Neural progenitor cell (in vitro differentiated cells): ENCODE measurements around the gene VGLL2. TPM values are rescaled to one million over a fixed set of nuclear protein-coding genes. Genes with fewer than 3 reads are reported as not detected.

Experiments
- DNase-seq: peaks from one replicate; pipeline ENCODE4 v3.0.0-alpha.2; 2016; ENCODE audit warnings: low spot score
- H2AFZ ChIP-seq: fragments of 200-600 bp; sonication (generic); replicated peaks from 2 replicates; pipeline ENCODE4 v1.6.1; 2016; ENCODE audit warnings: antibody characterized with exemption
- H3F3A ChIP-seq: fragments of 200-600 bp; sonication (generic); 2 replicates; pipeline ENCODE4 v1.6.1; 2016; ENCODE audit warnings: antibody characterized with exemption, low read depth
- H3K27ac ChIP-seq: fragments of 200-600 bp; sonication (generic); 2 replicates; pipeline ENCODE4 v1.5.1; 2016; ENCODE audit warnings: mild to moderate bottlenecking
- H3K27me3 ChIP-seq: fragments of 200-600 bp; sonication (generic); 2 replicates; pipeline ENCODE4 v1.6.1; 2016; ENCODE audit warnings: mild to moderate bottlenecking, moderate library complexity
- H3K36me3 ChIP-seq: fragments of 200-600 bp; sonication (generic); 2 replicates; pipeline ENCODE4 v1.5.1; 2016
- H3K4me1 ChIP-seq: fragments of 200-600 bp; sonication (generic); 2 replicates; pipeline ENCODE4 v1.6.1; 2016; ENCODE audit warnings: mixed run types
- H3K4me2 ChIP-seq: fragments of 200-600 bp; sonication (generic); 2 replicates; pipeline ENCODE4 v1.6.1; 2016
- H3K4me3 ChIP-seq: fragments of 200-600 bp; sonication (generic); 2 replicates; pipeline ENCODE4 v1.5.1; 2016
- H3K79me2 ChIP-seq: fragments of 200-600 bp; sonication (generic); 2 replicates; pipeline ENCODE4 v1.6.1; 2016; ENCODE audit warnings: low read depth
- H3K9ac ChIP-seq: fragments of 200-600 bp; sonication (generic); 2 replicates; pipeline ENCODE4 v1.6.1; 2016
- H3K9me3 ChIP-seq: fragments of 200-600 bp; sonication (generic); 2 replicates; pipeline ENCODE4 v1.5.1; 2016; ENCODE audit warnings: low read depth
- H4K20me1 ChIP-seq: fragments of 200-600 bp; sonication (generic); 2 replicates; pipeline ENCODE4 v1.6.1; 2016; ENCODE audit warnings: low read depth
- H3K27ac Mint-ChIP-seq: 3 replicates; pipeline ENCODE4 v1.8.0; 2021; ENCODE audit warnings: mixed read lengths
- H3K27me3 Mint-ChIP-seq: 2 replicates; pipeline ENCODE4 v1.8.0; 2022; ENCODE audit warnings: low read depth, mild to moderate bottlenecking, inconsistent platforms, moderate library complexity, mixed read lengths; ENCODE audit not compliant: insufficient read depth
- H3K36me3 Mint-ChIP-seq: 3 replicates; pipeline ENCODE4 v1.8.0; 2021; ENCODE audit warnings: mixed read lengths
- H3K4me1 Mint-ChIP-seq: 3 replicates; pipeline ENCODE4 v1.8.0; 2021; ENCODE audit warnings: mixed read lengths
- H3K4me3 Mint-ChIP-seq: 3 replicates; pipeline ENCODE4 v1.8.0; 2021; ENCODE audit warnings: mild to moderate bottlenecking, moderate library complexity, mixed read lengths
- H3K9me3 Mint-ChIP-seq: 3 replicates; pipeline ENCODE4 v1.8.0; 2020; ENCODE audit warnings: mixed read lengths
- EZH2 ChIP-seq: fragments of 200-600 bp; sonication (generic); IDR thresholded peaks from 2 replicates; pipeline ENCODE4 v1.6.1; 2017; ENCODE audit warnings: antibody characterized with exemption, mild to moderate bottlenecking, moderate library complexity
- EZH2phosphoT487 ChIP-seq: fragments of 200-600 bp; sonication (generic); IDR thresholded peaks from 2 replicates; pipeline ENCODE4 v1.6.1; 2017; ENCODE audit warnings: antibody characterized with exemption
- total RNA-seq: library from RNA; depleted of rRNA; stranded (reverse); fragments of >200 nt; gene quantifications from 2 replicates; pipeline ENCODE4 v1.2.3, GENCODE V29; 2015; ENCODE audit warnings: low replicate concordance
- TF ChIP-seq, protein P1 (sequence below): fragments of 200-600 bp; sonication (generic); IDR thresholded peaks from 2 replicates; pipeline ENCODE4 v1.5.1; 2017; ENCODE audit warnings: antibody characterized with exemption, mild to moderate bottlenecking

The VGLL2 gene
- total RNA-seq, 1 donor from 2014 or later, result not detected

GRCh38 chr6:117304446-117304845 is 39.1 kb downstream of the VGLL2 start:
- Histone ChIP-seq H4K20me1 (no peaks in the 10 kb centered on the region), H3K79me2 (no peaks in the 10 kb centered on the region), H3K4me3 (no peak overlapping the region), H3K36me3 (no peaks in the 10 kb centered on the region), H3K9me3 (no peaks in the 10 kb centered on the region), H3K9ac (no peak overlapping the region), H3K4me1 (peaks cover 5% of the 10 kb centered on the region), H3K4me2 (no peak overlapping the region), H2AFZ (no peak overlapping the region), H3K27me3 (no peaks in the 10 kb centered on the region), H3K27ac (no peak overlapping the region), H3F3A (no peaks in the 10 kb centered on the region)
- TF ChIP-seq, protein P1, sequence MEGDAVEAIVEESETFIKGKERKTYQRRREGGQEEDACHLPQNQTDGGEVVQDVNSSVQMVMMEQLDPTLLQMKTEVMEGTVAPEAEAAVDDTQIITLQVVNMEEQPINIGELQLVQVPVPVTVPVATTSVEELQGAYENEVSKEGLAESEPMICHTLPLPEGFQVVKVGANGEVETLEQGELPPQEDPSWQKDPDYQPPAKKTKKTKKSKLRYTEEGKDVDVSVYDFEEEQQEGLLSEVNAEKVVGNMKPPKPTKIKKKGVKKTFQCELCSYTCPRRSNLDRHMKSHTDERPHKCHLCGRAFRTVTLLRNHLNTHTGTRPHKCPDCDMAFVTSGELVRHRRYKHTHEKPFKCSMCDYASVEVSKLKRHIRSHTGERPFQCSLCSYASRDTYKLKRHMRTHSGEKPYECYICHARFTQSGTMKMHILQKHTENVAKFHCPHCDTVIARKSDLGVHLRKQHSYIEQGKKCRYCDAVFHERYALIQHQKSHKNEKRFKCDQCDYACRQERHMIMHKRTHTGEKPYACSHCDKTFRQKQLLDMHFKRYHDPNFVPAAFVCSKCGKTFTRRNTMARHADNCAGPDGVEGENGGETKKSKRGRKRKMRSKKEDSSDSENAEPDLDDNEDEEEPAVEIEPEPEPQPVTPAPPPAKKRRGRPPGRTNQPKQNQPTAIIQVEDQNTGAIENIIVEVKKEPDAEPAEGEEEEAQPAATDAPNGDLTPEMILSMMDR, result no peak
- TF ChIP-seq EZH2 (no peak), EZH2phosphoT487 (no peak)
- Mint-ChIP-seq H3K9me3 (no peaks in the 10 kb centered on the region), H3K4me1 (peaks cover 7% of the 10 kb centered on the region), H3K4me3 (no peak overlapping the region), H3K27ac (no peak overlapping the region), H3K27me3 (no peaks in the 10 kb centered on the region), H3K36me3 (no peaks in the 10 kb centered on the region)
- no peak for DNase-seq

DNA sequence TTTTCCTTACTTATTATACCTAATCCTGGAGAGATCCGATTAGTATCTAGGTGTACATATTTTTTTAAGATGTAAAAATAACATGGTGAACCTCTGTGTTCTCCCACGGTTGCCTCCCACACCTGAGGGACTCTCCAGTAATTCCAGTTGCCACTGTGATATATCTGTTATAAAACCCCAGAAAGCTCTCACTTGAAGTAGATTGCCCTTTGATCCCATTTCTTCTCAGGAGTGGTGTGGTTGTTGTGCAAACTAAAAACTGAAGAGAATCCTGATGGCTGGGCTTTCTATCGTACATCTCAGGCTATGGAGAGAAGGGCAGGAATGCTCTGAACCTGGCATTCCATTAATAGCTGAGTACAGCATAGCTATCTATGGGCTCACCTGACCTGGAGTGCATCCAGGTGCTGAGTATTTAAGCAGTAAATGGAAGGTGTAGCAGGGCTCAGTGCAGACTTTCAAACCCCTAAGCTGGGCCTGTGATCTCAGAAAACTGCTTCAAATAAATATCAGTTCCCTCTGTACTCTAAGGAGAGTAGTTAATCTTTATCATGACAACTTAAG is 41.0 kb downstream of the VGLL2 start:
- TF ChIP-seq EZH2 (no peak), EZH2phosphoT487 (no peak)
- TF ChIP-seq, protein P1, result no peak
- Histone ChIP-seq H3F3A (no peaks in the 10 kb centered on the region), H2AFZ (no peak overlapping the region), H3K4me2 (no peak overlapping the region), H3K4me1 (peaks cover 5% of the 10 kb centered on the region), H3K9me3 (no peaks in the 10 kb centered on the region), H3K79me2 (no peaks in the 10 kb centered on the region), H3K36me3 (no peaks in the 10 kb centered on the region), H3K4me3 (no peak overlapping the region), H4K20me1 (no peaks in the 10 kb centered on the region), H3K27ac (no peak overlapping the region), H3K9ac (no peak overlapping the region), H3K27me3 (no peaks in the 10 kb centered on the region)
- Mint-ChIP-seq H3K27ac (no peak overlapping the region), H3K36me3 (no peaks in the 10 kb centered on the region), H3K9me3 (no peaks in the 10 kb centered on the region), H3K4me1 (peaks cover 7% of the 10 kb centered on the region), H3K27me3 (no peaks in the 10 kb centered on the region), H3K4me3 (no peak overlapping the region)
- DNase-seq, result no peak

DNA sequence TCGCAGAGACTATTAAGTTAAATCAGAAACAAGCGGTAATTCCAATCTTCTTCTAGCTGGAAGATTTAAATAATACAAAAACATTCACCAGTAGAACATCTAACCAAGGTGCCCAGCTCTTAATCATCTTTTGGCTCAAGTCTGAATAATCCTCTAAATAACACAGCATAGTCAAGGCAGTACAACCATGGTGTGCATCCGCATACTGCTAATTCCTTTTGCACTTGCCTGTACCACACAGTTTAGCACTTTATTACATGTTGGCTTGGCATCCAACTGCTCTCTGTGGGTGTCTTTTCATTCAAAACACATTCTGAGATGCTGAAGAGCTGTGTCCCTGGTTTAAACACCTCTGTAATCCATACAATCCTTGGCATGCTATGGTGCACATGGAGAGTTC is 42.3 kb downstream of the VGLL2 start:
- no peak overlapping the region for H3K4me2 ChIP-seq
- H3K4me3 Mint-ChIP-seq, result no peak overlapping the region

More for the DNA sequence above, 42.3 kb downstream of the VGLL2 start:
- Mint-ChIP-seq H3K27ac (no peak overlapping the region), H3K4me1 (peaks cover 11% of the 10 kb centered on the region), H3K9me3 (no peaks in the 10 kb centered on the region), H3K36me3 (no peaks in the 10 kb centered on the region), H3K27me3 (no peaks in the 10 kb centered on the region)
- Histone ChIP-seq H2AFZ (no peak overlapping the region), H3K9ac (no peak overlapping the region), H3K4me1 (peaks cover 14% of the 10 kb centered on the region), H3K27ac (no peak overlapping the region), H3K36me3 (no peaks in the 10 kb centered on the region), H3F3A (peaks cover 7% of the 10 kb centered on the region), H3K9me3 (no peaks in the 10 kb centered on the region), H3K27me3 (no peaks in the 10 kb centered on the region), H3K4me3 (no peak overlapping the region), H3K79me2 (no peaks in the 10 kb centered on the region), H4K20me1 (no peaks in the 10 kb centered on the region)
- DNase-seq, result no peak
- TF ChIP-seq EZH2 (no peak), EZH2phosphoT487 (no peak)
- TF ChIP-seq, protein P1, result no peak
